Measurements from ENCODE around the gene MEX3D. TPM values are rescaled to one million over a fixed set of nuclear protein-coding genes. Genes with fewer than 3 reads are reported as not detected.

The MEX3D gene
- total and polyA plus RNA-seq, 4 donors, result 0.92 to 9.1 (median 5.2) TPM

- TF ChIP-seq, protein P1, sequence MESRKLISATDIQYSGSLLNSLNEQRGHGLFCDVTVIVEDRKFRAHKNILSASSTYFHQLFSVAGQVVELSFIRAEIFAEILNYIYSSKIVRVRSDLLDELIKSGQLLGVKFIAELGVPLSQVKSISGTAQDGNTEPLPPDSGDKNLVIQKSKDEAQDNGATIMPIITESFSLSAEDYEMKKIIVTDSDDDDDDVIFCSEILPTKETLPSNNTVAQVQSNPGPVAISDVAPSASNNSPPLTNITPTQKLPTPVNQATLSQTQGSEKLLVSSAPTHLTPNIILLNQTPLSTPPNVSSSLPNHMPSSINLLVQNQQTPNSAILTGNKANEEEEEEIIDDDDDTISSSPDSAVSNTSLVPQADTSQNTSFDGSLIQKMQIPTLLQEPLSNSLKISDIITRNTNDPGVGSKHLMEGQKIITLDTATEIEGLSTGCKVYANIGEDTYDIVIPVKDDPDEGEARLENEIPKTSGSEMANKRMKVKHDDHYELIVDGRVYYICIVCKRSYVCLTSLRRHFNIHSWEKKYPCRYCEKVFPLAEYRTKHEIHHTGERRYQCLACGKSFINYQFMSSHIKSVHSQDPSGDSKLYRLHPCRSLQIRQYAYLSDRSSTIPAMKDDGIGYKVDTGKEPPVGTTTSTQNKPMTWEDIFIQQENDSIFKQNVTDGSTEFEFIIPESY (IDR thresholded peaks at IDR 0.05), result no peak
Observed at GRCh38 chr19:1522061-1522460, 46.1 kb downstream of the MEX3D start (continued).

GRCh38 chr19:1521636-1522035 lies 46.5 kb downstream of the MEX3D start:
- TF ChIP-seq JUND (IDR thresholded peaks at IDR 0.05) (no peak), FOXA2 (IDR thresholded peaks at IDR 0.05) (no peak), HNF4A (conservative IDR thresholded peaks at IDR 0.05) (no peak), GABPA (IDR thresholded peaks at IDR 0.05 in 1 of 2, conservative IDR thresholded peaks at IDR 0.05 in 1 of 2) (no peak)
- WGBS, result 68% methylated on average over 14 of the region's 14 CpGs
- no peaks in the 10 kb centered on the region for H3K9me3 ChIP-seq (ENCODE audit: control insufficient read depth in 4 of 4, low read length in 3 of 4)

DNA sequence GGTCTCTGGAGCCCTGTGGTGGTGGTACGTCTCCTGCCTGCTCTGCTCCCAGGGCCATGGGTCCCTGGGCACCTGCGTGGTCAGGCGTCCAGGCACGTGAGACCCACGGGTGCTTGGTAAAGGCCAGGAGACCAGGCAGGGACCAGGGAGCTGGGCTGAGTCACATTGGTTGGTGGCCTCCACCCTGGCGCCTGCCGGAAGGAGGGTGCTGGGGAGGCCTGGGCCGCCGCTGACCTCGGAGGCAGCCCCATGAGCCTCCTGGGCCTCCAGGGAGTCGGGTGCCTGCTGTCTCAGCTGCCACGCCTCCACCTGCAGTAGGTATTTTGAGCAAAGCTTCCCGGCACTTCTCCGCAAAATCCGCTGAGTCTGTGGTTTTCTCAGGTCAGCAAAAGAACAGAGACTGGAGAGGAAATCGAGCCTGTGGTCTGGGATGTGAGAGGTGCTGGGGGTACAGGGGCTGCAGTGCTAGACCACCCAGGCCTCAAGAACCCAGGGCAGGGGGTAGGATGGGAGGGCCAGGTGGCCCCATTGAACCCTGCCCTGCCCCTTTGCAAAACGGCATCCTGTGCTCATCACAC lies 47.8 kb downstream of the MEX3D start:
- H3K27ac ChIP-seq (ENCODE audit: low read depth in 1 of 2, low read length in 2 of 2), result no peak overlapping the region
- 71% methylated on average over 17 of the region's 17 CpGs for WGBS
- H3K4me1 ChIP-seq (ENCODE audit: control insufficient read depth in 4 of 4, insufficient read depth in 4 of 4, low read length in 3 of 4), result peaks cover 0 to 5% (median 2%) of the 10 kb centered on the region in 4 donors
- no peak overlapping the region for H3K4me3 ChIP-seq (ENCODE audit: low read depth in 1 of 3, low read length in 3 of 3)
- no peak overlapping the region for H3K9ac ChIP-seq (ENCODE audit: low read depth in 1 of 2, low read length in 2 of 2)
- TF ChIP-seq TAF1 (conservative IDR thresholded peaks at IDR 0.05), result no peak
- TF ChIP-seq, protein P2, sequence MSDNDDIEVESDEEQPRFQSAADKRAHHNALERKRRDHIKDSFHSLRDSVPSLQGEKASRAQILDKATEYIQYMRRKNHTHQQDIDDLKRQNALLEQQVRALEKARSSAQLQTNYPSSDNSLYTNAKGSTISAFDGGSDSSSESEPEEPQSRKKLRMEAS (IDR thresholded peaks at IDR 0.05), result no peak
- TF ChIP-seq YY1 (IDR thresholded peaks at IDR 0.05), result no peak
- TF ChIP-seq NR2F2 (IDR thresholded peaks at IDR 0.05), result no peak
- TF ChIP-seq HNF4G (IDR thresholded peaks at IDR 0.05), result no peak
- TF ChIP-seq FOXA1 (IDR thresholded peaks at IDR 0.05), result no peak
- no peak for TF ChIP-seq EGR1 (IDR thresholded peaks at IDR 0.05; ENCODE audit: low read depth in 2 of 2)
- TF ChIP-seq, protein P3, sequence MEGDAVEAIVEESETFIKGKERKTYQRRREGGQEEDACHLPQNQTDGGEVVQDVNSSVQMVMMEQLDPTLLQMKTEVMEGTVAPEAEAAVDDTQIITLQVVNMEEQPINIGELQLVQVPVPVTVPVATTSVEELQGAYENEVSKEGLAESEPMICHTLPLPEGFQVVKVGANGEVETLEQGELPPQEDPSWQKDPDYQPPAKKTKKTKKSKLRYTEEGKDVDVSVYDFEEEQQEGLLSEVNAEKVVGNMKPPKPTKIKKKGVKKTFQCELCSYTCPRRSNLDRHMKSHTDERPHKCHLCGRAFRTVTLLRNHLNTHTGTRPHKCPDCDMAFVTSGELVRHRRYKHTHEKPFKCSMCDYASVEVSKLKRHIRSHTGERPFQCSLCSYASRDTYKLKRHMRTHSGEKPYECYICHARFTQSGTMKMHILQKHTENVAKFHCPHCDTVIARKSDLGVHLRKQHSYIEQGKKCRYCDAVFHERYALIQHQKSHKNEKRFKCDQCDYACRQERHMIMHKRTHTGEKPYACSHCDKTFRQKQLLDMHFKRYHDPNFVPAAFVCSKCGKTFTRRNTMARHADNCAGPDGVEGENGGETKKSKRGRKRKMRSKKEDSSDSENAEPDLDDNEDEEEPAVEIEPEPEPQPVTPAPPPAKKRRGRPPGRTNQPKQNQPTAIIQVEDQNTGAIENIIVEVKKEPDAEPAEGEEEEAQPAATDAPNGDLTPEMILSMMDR (IDR thresholded peaks at IDR 0.05; ENCODE audit: low read depth, low read length, missing input control), result no peak
- TF ChIP-seq, protein P1 (IDR thresholded peaks at IDR 0.05), result no peak
- TF ChIP-seq RAD21 (IDR thresholded peaks at IDR 0.05), result no peak
- TF ChIP-seq SP1 (IDR thresholded peaks at IDR 0.05), result no peak
- no peak for TF ChIP-seq FOXA2 (IDR thresholded peaks at IDR 0.05)
- no peak for TF ChIP-seq RXRA (IDR thresholded peaks at IDR 0.05)
- TF ChIP-seq, protein P4, sequence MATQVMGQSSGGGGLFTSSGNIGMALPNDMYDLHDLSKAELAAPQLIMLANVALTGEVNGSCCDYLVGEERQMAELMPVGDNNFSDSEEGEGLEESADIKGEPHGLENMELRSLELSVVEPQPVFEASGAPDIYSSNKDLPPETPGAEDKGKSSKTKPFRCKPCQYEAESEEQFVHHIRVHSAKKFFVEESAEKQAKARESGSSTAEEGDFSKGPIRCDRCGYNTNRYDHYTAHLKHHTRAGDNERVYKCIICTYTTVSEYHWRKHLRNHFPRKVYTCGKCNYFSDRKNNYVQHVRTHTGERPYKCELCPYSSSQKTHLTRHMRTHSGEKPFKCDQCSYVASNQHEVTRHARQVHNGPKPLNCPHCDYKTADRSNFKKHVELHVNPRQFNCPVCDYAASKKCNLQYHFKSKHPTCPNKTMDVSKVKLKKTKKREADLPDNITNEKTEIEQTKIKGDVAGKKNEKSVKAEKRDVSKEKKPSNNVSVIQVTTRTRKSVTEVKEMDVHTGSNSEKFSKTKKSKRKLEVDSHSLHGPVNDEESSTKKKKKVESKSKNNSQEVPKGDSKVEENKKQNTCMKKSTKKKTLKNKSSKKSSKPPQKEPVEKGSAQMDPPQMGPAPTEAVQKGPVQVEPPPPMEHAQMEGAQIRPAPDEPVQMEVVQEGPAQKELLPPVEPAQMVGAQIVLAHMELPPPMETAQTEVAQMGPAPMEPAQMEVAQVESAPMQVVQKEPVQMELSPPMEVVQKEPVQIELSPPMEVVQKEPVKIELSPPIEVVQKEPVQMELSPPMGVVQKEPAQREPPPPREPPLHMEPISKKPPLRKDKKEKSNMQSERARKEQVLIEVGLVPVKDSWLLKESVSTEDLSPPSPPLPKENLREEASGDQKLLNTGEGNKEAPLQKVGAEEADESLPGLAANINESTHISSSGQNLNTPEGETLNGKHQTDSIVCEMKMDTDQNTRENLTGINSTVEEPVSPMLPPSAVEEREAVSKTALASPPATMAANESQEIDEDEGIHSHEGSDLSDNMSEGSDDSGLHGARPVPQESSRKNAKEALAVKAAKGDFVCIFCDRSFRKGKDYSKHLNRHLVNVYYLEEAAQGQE (IDR thresholded peaks at IDR 0.05), result no peak
- TF ChIP-seq JUND (IDR thresholded peaks at IDR 0.05), result no peak
- no peak for TF ChIP-seq GABPA (IDR thresholded peaks at IDR 0.05 in 1 of 2, conservative IDR thresholded peaks at IDR 0.05 in 1 of 2)
- TF ChIP-seq, protein P5, sequence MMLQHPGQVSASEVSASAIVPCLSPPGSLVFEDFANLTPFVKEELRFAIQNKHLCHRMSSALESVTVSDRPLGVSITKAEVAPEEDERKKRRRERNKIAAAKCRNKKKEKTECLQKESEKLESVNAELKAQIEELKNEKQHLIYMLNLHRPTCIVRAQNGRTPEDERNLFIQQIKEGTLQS (IDR thresholded peaks at IDR 0.05), result no peak
- TF ChIP-seq HNF4A (conservative IDR thresholded peaks at IDR 0.05), result no peak
- DNase-seq (ENCODE audit: low spot score), result no peak
- no peaks in the 10 kb centered on the region for H3K36me3 ChIP-seq (ENCODE audit: control insufficient read depth in 4 of 4, insufficient read depth in 3 of 4, low read depth in 1 of 4, low read length in 3 of 4)
- H3K9me3 ChIP-seq (ENCODE audit: control insufficient read depth in 4 of 4, low read length in 3 of 4), result no peaks in the 10 kb centered on the region
- peaks cover 0 to 17% (median 4%) of the 10 kb centered on the region in 4 donors for H3K27me3 ChIP-seq (ENCODE audit: control insufficient read depth in 4 of 4, insufficient read depth in 4 of 4, low read length in 3 of 4)

More at GRCh38 chr19:1521636-1522035, 46.5 kb downstream of the MEX3D start:
- H3K4me1 ChIP-seq (ENCODE audit: control insufficient read depth in 4 of 4, insufficient read depth in 4 of 4, low read length in 3 of 4), result peaks cover 0 to 5% (median 2%) of the 10 kb centered on the region in 4 donors
- no peak for DNase-seq (ENCODE audit: low spot score)
- no peak overlapping the region for H3K4me3 ChIP-seq (ENCODE audit: low read depth in 1 of 3, low read length in 3 of 3)
- H3K9ac ChIP-seq (ENCODE audit: low read depth in 1 of 2, low read length in 2 of 2), result no peak overlapping the region
- H3K27me3 ChIP-seq (ENCODE audit: control insufficient read depth in 4 of 4, insufficient read depth in 4 of 4, low read length in 3 of 4), result peaks cover 0 to 18% (median 5%) of the 10 kb centered on the region in 4 donors
- H3K27ac ChIP-seq (ENCODE audit: low read depth in 1 of 2, low read length in 2 of 2), result no peak overlapping the region
- no peaks in the 10 kb centered on the region for H3K36me3 ChIP-seq (ENCODE audit: control insufficient read depth in 4 of 4, insufficient read depth in 3 of 4, low read depth in 1 of 4, low read length in 3 of 4)
